ENCODE measurements around the gene ALDH8A1.

The ALDH8A1 gene

DNA sequence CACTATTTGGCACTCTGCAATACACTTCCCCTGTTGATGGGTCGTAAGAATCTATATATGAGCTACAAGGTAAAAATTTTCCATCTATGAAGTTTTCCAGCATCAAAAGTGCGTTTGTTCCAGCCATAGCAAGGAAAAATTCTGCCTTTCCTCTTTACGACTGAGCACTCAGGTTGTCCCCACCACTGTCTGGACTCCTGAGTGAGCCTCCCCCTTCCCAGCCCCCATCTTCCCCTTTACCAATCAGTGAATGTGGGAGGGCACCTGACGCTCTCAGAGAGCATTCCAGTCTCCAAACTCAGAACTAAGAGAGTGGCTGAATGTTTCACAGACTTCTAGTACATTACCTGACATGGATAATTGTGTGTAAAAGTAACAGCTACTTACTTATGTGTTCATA lies at the start of gene ALDH8A1:
ALDH8A1 (minus strand) TSS at position 175 of the 400 bp plus-strand sequence; CDS start at position 127, 48 bp downstream.
- no peaks in the 10 kb centered on the region for H3K4me1 ChIP-seq (ENCODE audit: control insufficient read depth, low read depth, low read length)
- no peaks in the 10 kb centered on the region for H3K9me3 ChIP-seq (ENCODE audit: control insufficient read depth, low read depth, low read length)
- H3K36me3 ChIP-seq (ENCODE audit: control insufficient read depth, low read depth, low read length) = no peaks in the 10 kb centered on the region
- no peaks in the 10 kb centered on the region for H3K27me3 ChIP-seq (ENCODE audit: control insufficient read depth, insufficient read depth, low read length)
- H3K9ac ChIP-seq (ENCODE audit: low read length) = no peak within 1 kb of the TSS
- no peak within 1 kb of the TSS for H3K27ac ChIP-seq (ENCODE audit: low read length)
- no peak within 1 kb of the TSS for H3K4me3 ChIP-seq (ENCODE audit: low read length)

DNA sequence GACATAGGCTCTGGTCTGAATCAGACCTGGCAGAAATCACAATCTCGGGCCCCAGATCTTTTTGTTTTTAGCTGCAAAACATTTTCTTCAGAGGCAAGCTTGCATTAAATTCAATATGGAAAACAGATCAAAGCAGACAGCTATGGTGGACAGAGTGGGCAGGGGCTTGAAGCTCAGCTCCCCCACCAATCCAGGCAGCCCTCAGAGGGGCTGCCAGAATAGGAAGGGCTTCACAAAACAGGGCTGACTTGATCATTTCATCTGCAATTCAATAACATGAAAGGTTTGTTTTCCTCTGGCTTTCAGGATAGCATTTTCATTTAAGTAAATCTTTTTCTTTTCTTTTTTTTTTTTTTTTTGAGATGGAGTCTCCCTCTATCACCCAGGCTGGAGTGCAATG lies 49.2 kb upstream of the ALDH8A1 start:
- Histone ChIP-seq H3K27me3 (ENCODE audit: control insufficient read depth, insufficient read depth, low read length) (no peaks in the 10 kb centered on the region), H3K9me3 (ENCODE audit: control insufficient read depth, low read depth, low read length) (no peaks in the 10 kb centered on the region), H3K4me1 (ENCODE audit: control insufficient read depth, low read depth, low read length) (peaks cover 6% of the 10 kb centered on the region), H3K27ac (ENCODE audit: low read length) (no peak overlapping the region), H3K4me3 (ENCODE audit: low read length) (no peak overlapping the region), H3K9ac (ENCODE audit: low read length) (no peak overlapping the region), H3K36me3 (ENCODE audit: control insufficient read depth, low read depth, low read length) (peaks cover 9% of the 10 kb centered on the region)

- Histone ChIP-seq H3K9me3 (ENCODE audit: control insufficient read depth, low read depth, low read length) (no peaks in the 10 kb centered on the region), H3K27ac (ENCODE audit: low read length) (no peak overlapping the region), H3K9ac (ENCODE audit: low read length) (no peak overlapping the region), H3K36me3 (ENCODE audit: control insufficient read depth, low read depth, low read length) (peaks cover 13% of the 10 kb centered on the region), H3K4me3 (ENCODE audit: low read length) (no peak overlapping the region), H3K4me1 (ENCODE audit: control insufficient read depth, low read depth, low read length) (peaks cover 6% of the 10 kb centered on the region), H3K27me3 (ENCODE audit: control insufficient read depth, insufficient read depth, low read length) (no peaks in the 10 kb centered on the region)
Measured at GRCh38 chr6:134997133-134997995, 47.5 kb upstream of the ALDH8A1 start.

GRCh38 chr6:134995536-134995935 lies 45.6 kb upstream of the ALDH8A1 start:
- peaks cover 21% of the 10 kb centered on the region for H3K36me3 ChIP-seq (ENCODE audit: control insufficient read depth, low read depth, low read length)
- H3K27me3 ChIP-seq (ENCODE audit: control insufficient read depth, insufficient read depth, low read length) = no peaks in the 10 kb centered on the region
- H3K9ac ChIP-seq (ENCODE audit: low read length) = no peak overlapping the region
- no peaks in the 10 kb centered on the region for H3K9me3 ChIP-seq (ENCODE audit: control insufficient read depth, low read depth, low read length)
- H3K4me3 ChIP-seq (ENCODE audit: low read length) = no peak overlapping the region
- peaks cover 6% of the 10 kb centered on the region for H3K4me1 ChIP-seq (ENCODE audit: control insufficient read depth, low read depth, low read length)
- H3K27ac ChIP-seq (ENCODE audit: low read length) = no peak overlapping the region

GRCh38 chr6:134994431-134994830 lies 44.5 kb upstream of the ALDH8A1 start:
- no peak overlapping the region for H3K27ac ChIP-seq (ENCODE audit: low read length)
- peaks cover 21% of the 10 kb centered on the region for H3K36me3 ChIP-seq (ENCODE audit: control insufficient read depth, low read depth, low read length)
- no peaks in the 10 kb centered on the region for H3K9me3 ChIP-seq (ENCODE audit: control insufficient read depth, low read depth, low read length)
- no peaks in the 10 kb centered on the region for H3K27me3 ChIP-seq (ENCODE audit: control insufficient read depth, insufficient read depth, low read length)
- peaks cover 6% of the 10 kb centered on the region for H3K4me1 ChIP-seq (ENCODE audit: control insufficient read depth, low read depth, low read length)
- H3K4me3 ChIP-seq (ENCODE audit: low read length) = no peak overlapping the region
- no peak overlapping the region for H3K9ac ChIP-seq (ENCODE audit: low read length)

DNA sequence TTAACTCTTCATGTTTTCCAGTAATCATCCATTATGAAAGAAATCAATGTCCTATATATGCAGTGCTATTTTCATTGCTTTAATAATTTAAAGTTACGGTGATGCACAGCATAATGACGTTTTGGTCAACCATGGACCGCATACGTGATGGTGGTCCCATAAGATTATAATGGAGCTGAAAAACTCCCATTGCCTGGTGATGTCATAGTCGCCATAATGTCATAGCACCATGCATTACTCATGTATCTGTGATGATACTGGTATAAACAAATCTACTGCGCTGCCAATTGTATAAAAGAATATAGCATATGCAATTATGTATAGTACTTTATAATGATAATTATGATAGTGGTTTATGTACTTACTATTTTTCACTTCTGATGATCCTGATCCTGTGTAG lies 42.3 kb upstream of the ALDH8A1 start:
- H3K27ac ChIP-seq (ENCODE audit: low read length) = no peak overlapping the region
- H3K36me3 ChIP-seq (ENCODE audit: control insufficient read depth, low read depth, low read length) = peaks cover 18% of the 10 kb centered on the region
- H3K27me3 ChIP-seq (ENCODE audit: control insufficient read depth, insufficient read depth, low read length) = no peaks in the 10 kb centered on the region
- no peak overlapping the region for H3K4me3 ChIP-seq (ENCODE audit: low read length)
- H3K4me1 ChIP-seq (ENCODE audit: control insufficient read depth, low read depth, low read length) = peaks cover 3% of the 10 kb centered on the region
- no peak overlapping the region for H3K9ac ChIP-seq (ENCODE audit: low read length)
- H3K9me3 ChIP-seq (ENCODE audit: control insufficient read depth, low read depth, low read length) = no peaks in the 10 kb centered on the region

- Histone ChIP-seq H3K9ac (ENCODE audit: low read length) (no peak overlapping the region), H3K4me3 (ENCODE audit: low read length) (no peak overlapping the region), H3K9me3 (ENCODE audit: control insufficient read depth, low read depth, low read length) (no peaks in the 10 kb centered on the region), H3K36me3 (ENCODE audit: control insufficient read depth, low read depth, low read length) (peaks cover 16% of the 10 kb centered on the region), H3K27me3 (ENCODE audit: control insufficient read depth, insufficient read depth, low read length) (no peaks in the 10 kb centered on the region), H3K27ac (ENCODE audit: low read length) (no peak overlapping the region), H3K4me1 (ENCODE audit: control insufficient read depth, low read depth, low read length) (no peaks in the 10 kb centered on the region)
Measured at GRCh38 chr6:134990262-134990661, 40.4 kb upstream of the ALDH8A1 start.

DNA sequence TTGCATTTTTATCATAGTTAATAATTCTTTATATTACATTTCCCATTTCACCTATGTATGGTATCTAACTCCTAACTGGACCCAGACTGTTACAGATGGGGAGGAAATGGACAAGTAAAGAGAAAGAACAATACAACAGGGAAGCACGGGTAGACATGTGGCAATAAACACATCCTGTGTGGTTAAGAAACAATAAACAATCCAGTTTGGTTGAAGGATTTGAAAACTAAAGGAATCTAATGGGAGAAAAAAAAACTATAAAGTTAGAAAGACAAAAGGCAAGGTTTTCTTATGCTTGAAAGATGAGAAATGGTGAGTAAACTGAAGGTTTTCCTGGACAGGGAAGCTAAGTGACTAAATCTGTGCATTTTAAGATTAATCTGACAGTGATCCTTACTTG lies 34.9 kb upstream of the ALDH8A1 start:
- peaks cover 17% of the 10 kb centered on the region for H3K36me3 ChIP-seq (ENCODE audit: control insufficient read depth, low read depth, low read length)
- H3K9me3 ChIP-seq (ENCODE audit: control insufficient read depth, low read depth, low read length) = no peaks in the 10 kb centered on the region
- H3K9ac ChIP-seq (ENCODE audit: low read length) = no peak overlapping the region
- H3K4me3 ChIP-seq (ENCODE audit: low read length) = no peak overlapping the region
- no peak overlapping the region for H3K27ac ChIP-seq (ENCODE audit: low read length)
- H3K4me1 ChIP-seq (ENCODE audit: control insufficient read depth, low read depth, low read length) = no peaks in the 10 kb centered on the region
- H3K27me3 ChIP-seq (ENCODE audit: control insufficient read depth, insufficient read depth, low read length) = no peaks in the 10 kb centered on the region

- no peak overlapping the region for H3K27ac ChIP-seq (ENCODE audit: low read length)
- no peaks in the 10 kb centered on the region for H3K9me3 ChIP-seq (ENCODE audit: control insufficient read depth, low read depth, low read length)
- no peak overlapping the region for H3K9ac ChIP-seq (ENCODE audit: low read length)
- no peaks in the 10 kb centered on the region for H3K4me1 ChIP-seq (ENCODE audit: control insufficient read depth, low read depth, low read length)
- peaks cover 20% of the 10 kb centered on the region for H3K36me3 ChIP-seq (ENCODE audit: control insufficient read depth, low read depth, low read length)
- H3K27me3 ChIP-seq (ENCODE audit: control insufficient read depth, insufficient read depth, low read length) = no peaks in the 10 kb centered on the region
- no peak overlapping the region for H3K4me3 ChIP-seq (ENCODE audit: low read length)
Measured at GRCh38 chr6:134983823-134984222, 33.9 kb upstream of the ALDH8A1 start.

DNA sequence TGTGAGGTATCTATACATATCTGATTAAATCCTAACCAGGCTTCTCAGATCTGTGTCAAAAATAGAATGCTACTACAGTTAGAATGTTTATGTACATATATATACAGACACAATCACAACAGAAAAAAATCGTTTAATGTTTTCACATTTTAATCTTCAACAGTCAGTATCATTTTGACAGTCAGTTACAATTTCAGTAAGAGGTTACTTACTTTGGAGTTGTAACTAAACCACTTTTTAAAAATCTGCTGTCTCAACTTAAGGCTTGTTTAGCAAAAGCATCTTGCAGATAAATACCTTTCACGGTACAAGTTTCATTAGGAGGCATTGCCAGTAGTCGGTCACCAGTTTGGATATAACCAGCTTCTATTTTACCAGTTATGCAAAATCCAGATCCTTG lies 32.3 kb upstream of the ALDH8A1 start:
- H3K4me3 ChIP-seq (ENCODE audit: low read length) = no peak overlapping the region
- H3K27me3 ChIP-seq (ENCODE audit: control insufficient read depth, insufficient read depth, low read length) = no peaks in the 10 kb centered on the region
- H3K4me1 ChIP-seq (ENCODE audit: control insufficient read depth, low read depth, low read length) = no peaks in the 10 kb centered on the region
- no peak overlapping the region for H3K9ac ChIP-seq (ENCODE audit: low read length)
- no peak overlapping the region for H3K27ac ChIP-seq (ENCODE audit: low read length)
- H3K36me3 ChIP-seq (ENCODE audit: control insufficient read depth, low read depth, low read length) = peaks cover 29% of the 10 kb centered on the region
- H3K9me3 ChIP-seq (ENCODE audit: control insufficient read depth, low read depth, low read length) = no peaks in the 10 kb centered on the region

- no peaks in the 10 kb centered on the region for H3K4me1 ChIP-seq (ENCODE audit: control insufficient read depth, low read depth, low read length)
- no peaks in the 10 kb centered on the region for H3K27me3 ChIP-seq (ENCODE audit: control insufficient read depth, insufficient read depth, low read length)
- peaks cover 35% of the 10 kb centered on the region for H3K36me3 ChIP-seq (ENCODE audit: control insufficient read depth, low read depth, low read length)
- no peak overlapping the region for H3K9ac ChIP-seq (ENCODE audit: low read length)
- H3K9me3 ChIP-seq (ENCODE audit: control insufficient read depth, low read depth, low read length) = no peaks in the 10 kb centered on the region
- no peak overlapping the region for H3K4me3 ChIP-seq (ENCODE audit: low read length)
- no peak overlapping the region for H3K27ac ChIP-seq (ENCODE audit: low read length)
Measured at GRCh38 chr6:134980846-134981245, 30.9 kb upstream of the ALDH8A1 start.

DNA sequence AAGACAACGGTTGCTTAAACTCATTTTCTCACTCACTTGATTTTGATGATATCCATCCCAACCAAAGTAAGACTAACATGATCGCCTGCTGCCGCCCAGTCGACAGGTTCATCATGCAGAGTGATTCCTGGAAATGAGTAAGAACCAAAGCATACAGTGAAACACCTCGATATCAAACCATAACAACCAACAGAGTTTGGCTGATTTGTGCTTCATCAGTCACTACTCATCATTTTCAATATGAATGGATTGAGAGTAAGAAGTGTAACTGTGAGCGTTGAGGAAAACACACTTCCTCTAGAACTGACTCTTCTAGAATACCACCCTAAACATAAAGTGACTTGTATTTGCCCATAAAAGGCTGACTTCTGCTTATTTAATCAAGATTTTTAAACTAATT lies 29.2 kb upstream of the ALDH8A1 start:
- Histone ChIP-seq H3K27me3 (ENCODE audit: control insufficient read depth, insufficient read depth, low read length) (no peaks in the 10 kb centered on the region), H3K36me3 (ENCODE audit: control insufficient read depth, low read depth, low read length) (peaks cover 23% of the 10 kb centered on the region), H3K27ac (ENCODE audit: low read length) (no peak overlapping the region), H3K4me1 (ENCODE audit: control insufficient read depth, low read depth, low read length) (no peaks in the 10 kb centered on the region), H3K9ac (ENCODE audit: low read length) (no peak overlapping the region), H3K9me3 (ENCODE audit: control insufficient read depth, low read depth, low read length) (no peaks in the 10 kb centered on the region), H3K4me3 (ENCODE audit: low read length) (no peak overlapping the region)

Measured in iPS-18a (cell line).